Glomerular endothelial cell (primary cell): ENCODE data around the gene CCDC91. TPM values are rescaled to one million over a fixed set of nuclear protein-coding genes. Genes with fewer than 3 reads are reported as not detected.

Source experiments
- DNase-seq: peaks from one replicate; pipeline ENCODE4 v3.0.0-alpha.2; 2011; ENCODE audit warnings: low read depth, low spot score; ENCODE audit errors: extremely low read depth
- total RNA-seq: library from RNA; depleted of rRNA; stranded (reverse); fragments of >200 nt; gene quantifications from 2 replicates; pipeline ENCODE4 v1.2.3, GENCODE V29; 2015

The CCDC91 gene
- total RNA-seq, 1 donor from 2014 or later: 10.1 TPM

- no peak for DNase-seq
These were observed 322.6 kb downstream of the CCDC91 start for GRCh38 chr12:28512876-28513275.

- DNase-seq: no peak
These were observed 323.7 kb downstream of the CCDC91 start for GRCh38 chr12:28513983-28514382.

GRCh38 chr12:28517101-28517500, 326.8 kb downstream of the CCDC91 start:
- no peak for DNase-seq

GRCh38 chr12:28527631-28528249, 337.5 kb downstream of the CCDC91 start:
- no peak for DNase-seq

- DNase-seq: no peak
These were observed 345.0 kb downstream of the CCDC91 start for GRCh38 chr12:28535216-28535615.

- no peak for DNase-seq
These were observed 345.8 kb downstream of the CCDC91 start for GRCh38 chr12:28536088-28536487.

- no peak for DNase-seq
These were observed 347.2 kb downstream of the CCDC91 start for GRCh38 chr12:28537474-28537873.

- no peak for DNase-seq
These were observed 349.6 kb downstream of the CCDC91 start for GRCh38 chr12:28539691-28540323.

GRCh38 chr12:28540324-28540714, 350.1 kb downstream of the CCDC91 start:
- DNase-seq: no peak

GRCh38 chr12:28543021-28543890, 353.0 kb downstream of the CCDC91 start:
- no peak for DNase-seq

GRCh38 chr12:28550757-28551704, 360.8 kb downstream of the CCDC91 start:
- DNase-seq: no peak

GRCh38 chr12:28552251-28552970, 362.2 kb downstream of the CCDC91 start:
- no peak for DNase-seq

GRCh38 chr12:28555748-28556147, 365.5 kb downstream of the CCDC91 start:
- no peak for DNase-seq

- no peak for DNase-seq
These were observed 368.0 kb downstream of the CCDC91 start for GRCh38 chr12:28558250-28558649.

- DNase-seq: no peak
These were observed 373.0 kb downstream of the CCDC91 start for GRCh38 chr12:28563286-28563685.

GRCh38 chr12:28563936-28564335, 373.7 kb downstream of the CCDC91 start:
- no peak for DNase-seq

- DNase-seq: no peak
These were observed 377.9 kb downstream of the CCDC91 start for GRCh38 chr12:28568118-28568517.

GRCh38 chr12:28568704-28569103, 378.4 kb downstream of the CCDC91 start:
- DNase-seq: no peak

GRCh38 chr12:28569698-28570411, 379.6 kb downstream of the CCDC91 start:
- DNase-seq: no peak
